Suppressor macrophage treated with lipopolysaccharide for 1 hour (primary cell): ENCODE results near the gene IL20RB.
A peak's percentile ranks its signal among the peaks of the same experiment; 100 is the strongest.
"Not testable (repeated sequence)": the region's sequence is repeated elsewhere in the genome, so short reads cannot be mapped to it uniquely, and the experiment has no call there.

Source experiments
- DNase-seq, 3 donors: peaks; one replicate each; pipeline ENCODE4 v3.0.0-alpha.2; 2020 to 2022

The IL20RB gene

GRCh38 chr3:136947477-136947876 is 10.3 kb upstream of the IL20RB start:
- no peak for DNase-seq

- no peak for DNase-seq
Measured at GRCh38 chr3:136949146-136949545, 8.6 kb upstream of the IL20RB start.

DNA sequence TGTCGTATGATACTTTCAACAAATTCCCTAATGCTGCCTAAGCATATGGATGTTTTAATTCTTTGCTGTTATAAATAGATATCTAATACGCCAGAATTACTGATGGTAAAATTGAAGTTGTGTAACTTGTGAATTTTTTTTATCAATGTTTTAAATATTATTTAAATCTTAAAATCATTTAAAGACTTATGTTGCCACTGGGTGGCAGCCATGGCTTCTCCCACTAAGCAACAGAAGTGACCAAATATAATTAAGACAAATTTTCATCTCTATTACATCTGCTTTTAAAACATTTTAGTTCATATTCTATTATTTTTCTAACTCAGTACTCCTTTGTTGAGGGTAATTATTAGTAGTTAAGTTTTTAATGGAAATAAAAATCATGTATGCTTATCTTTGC is 8.1 kb upstream of the IL20RB start:
- no peak for DNase-seq

GRCh38 chr3:136950623-136951022 is 7.2 kb upstream of the IL20RB start:
- DNase-seq, result peak; percentile 19 to 62 (median 61)

GRCh38 chr3:136952292-136952691 is 5.5 kb upstream of the IL20RB start:
- DNase-seq, result no peak

DNA sequence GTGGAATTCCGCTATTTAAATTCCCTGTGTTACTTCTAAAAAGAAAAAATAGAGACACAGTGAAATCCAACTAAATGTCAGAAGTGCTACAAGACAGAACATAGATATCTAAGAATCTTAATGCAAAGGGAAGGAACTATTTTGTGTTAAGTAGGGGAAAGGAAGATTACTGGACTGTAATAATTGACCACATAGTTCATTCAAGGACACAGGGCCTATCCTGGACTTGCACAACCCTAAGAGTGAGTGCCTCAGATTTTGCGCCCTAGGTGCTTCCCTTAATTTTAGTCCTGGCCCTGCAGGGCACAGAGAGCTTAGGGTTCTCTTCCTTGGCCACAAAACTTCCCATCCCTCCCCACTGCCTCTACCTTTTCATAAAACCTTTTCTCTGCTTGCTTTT is 3.5 kb upstream of the IL20RB start:
- DNase-seq, result peak in 2 of 3 donors; percentile 15 to 27

- no peak for DNase-seq
Measured at GRCh38 chr3:136954980-136955780, 2.6 kb upstream of the IL20RB start.

DNA sequence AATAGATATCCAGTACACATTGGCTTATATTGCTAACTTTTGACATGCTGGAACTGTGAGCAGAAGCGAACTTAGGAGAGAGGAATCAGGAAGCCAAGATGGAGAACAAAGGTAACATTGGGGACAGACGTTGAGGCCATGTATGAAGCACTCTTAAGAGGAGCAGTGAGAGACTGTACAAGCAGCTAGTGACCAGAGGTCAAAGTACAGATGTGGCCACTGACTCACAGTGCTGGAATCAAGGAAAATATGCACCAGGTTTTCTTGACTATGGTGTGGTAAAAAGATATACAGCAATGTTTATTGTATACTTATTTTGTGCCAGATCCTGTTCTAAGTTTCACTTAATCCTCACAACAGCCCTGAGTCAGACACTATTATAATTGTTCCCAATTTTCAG is 2.0 kb upstream of the IL20RB start:
- no peak for DNase-seq

GRCh38 chr3:136956971-136957370 is 812 bp upstream of the IL20RB start:
- no peak for DNase-seq

- no peak for DNase-seq
Measured at GRCh38 chr3:136958939-136959338, 1.2 kb downstream of the IL20RB start.

DNA sequence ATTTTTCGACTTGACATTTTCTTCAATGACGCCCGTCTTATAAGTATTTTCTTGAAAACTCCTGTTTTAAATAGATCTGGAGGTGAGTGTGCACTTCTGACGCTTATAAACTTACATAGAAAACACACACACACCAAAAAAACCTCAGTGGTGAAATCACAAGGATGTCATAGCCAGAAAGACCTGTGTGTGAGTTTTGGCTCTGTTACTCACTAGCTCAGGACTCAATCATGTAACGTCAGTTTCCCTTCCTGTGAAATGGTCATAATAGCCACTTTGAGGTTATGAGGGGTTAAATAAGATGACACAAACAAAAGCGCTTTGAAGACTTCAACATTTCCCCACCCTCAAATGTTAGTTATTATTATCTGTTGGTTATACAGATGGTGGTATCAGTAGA is 1.8 kb downstream of the IL20RB start:
- DNase-seq, result no peak

GRCh38 chr3:136960838-136961836 is 3.4 kb downstream of the IL20RB start:
- peak in 1 of 3 donors; percentile 7 for DNase-seq

- DNase-seq, result no peak
Measured at GRCh38 chr3:136962927-136963326, 5.1 kb downstream of the IL20RB start.

DNA sequence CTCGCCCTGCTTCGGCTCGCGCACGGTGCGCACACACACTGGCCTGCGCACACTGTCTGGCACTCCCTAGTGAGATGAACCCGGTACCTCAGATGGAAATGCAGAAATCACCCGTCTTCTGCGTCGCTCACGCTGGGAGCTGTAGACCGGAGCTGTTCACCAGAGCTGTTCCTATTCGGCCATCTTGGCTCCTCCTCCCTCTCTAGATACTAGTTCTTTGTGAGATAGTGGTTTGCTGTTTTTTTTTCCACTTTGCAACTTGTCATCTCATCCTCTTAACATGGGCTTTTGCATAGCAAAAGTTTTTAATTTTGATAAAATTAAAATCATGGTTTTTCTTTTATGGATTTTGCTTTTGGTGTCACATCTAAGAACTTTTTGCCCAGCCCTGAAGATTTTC is 11.8 kb downstream of the IL20RB start:
- not testable (repeated sequence) for DNase-seq

- DNase-seq, result no peak
Measured at GRCh38 chr3:136973352-136973751, 15.6 kb downstream of the IL20RB start.

DNA sequence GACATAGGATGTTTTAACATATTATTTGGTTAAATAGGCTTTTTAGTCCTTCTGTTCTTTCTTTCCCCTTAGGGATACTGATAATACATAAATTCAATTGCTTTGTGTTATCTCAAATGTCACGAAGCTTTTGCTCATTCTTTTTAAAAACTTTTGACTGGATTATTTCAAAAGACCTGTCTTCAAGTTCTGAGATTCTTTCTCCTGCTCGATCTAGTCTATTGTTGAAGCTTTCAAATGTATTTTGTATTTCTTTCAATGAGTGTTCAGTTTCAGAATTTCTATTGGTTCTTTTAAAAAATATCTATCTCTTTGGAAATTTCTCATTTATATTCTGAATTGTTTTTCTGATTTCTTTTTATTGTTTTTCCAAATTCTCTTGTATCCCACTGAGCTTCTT is 16.9 kb downstream of the IL20RB start:
- DNase-seq, result no peak

DNA sequence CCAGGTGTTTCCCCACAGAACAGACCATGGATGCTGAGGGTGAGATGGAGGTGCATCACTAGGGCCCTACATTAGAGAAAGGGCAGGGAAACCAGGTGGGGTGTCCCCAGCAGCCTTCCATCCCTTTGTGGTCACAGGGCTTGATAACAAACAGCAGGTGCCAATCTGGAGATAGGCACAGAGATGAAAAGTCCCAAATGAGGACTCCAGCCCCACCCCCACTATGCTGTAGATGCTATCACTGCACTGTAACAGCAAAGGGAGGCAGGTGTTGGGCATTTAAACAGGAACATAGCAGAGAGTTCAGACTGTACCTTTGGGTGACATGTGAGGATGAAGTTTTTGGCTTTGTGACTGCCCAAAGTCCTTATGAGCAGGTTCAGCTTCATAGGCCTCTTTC is 21.4 kb downstream of the IL20RB start:
- DNase-seq, result no peak

GRCh38 chr3:136979684-136980083 is 21.9 kb downstream of the IL20RB start:
- no peak for DNase-seq

- DNase-seq, result no peak
Measured at GRCh38 chr3:136982033-136982432, 24.2 kb downstream of the IL20RB start.

DNA sequence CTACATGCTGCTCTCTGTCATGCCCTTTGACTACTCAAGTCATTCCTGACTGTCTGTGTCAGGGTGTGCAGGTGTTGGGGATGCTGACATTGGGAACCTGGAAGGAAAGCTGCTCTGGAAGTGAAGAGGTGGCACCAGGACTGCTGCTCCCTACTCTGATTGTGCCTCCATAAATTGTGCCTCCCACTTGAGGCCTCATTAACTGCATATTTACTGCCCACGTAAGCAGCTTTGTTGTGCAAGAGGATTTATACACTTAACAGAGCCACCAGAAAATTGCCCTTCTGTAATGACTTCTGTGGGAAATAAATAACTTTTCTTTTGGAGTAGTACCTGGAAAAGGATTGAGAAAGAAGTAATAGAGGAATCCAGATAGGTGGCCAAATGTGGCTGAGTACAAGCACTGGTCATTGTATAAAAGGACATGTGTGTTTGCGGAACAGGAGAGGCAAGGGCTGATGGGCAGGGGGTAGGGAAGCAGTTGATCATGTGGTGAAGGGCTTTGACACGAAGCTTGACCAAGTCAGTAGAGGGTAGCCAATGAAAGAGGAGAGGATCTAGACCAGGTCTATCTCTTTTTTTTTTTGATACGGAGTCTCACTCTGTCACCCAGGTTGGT is 24.8 kb downstream of the IL20RB start:
- DNase-seq, result no peak

- DNase-seq, result no peak
Measured at GRCh38 chr3:136984837-136985236, 27.1 kb downstream of the IL20RB start.

GRCh38 chr3:136987398-136987980 is 29.7 kb downstream of the IL20RB start:
- not testable (repeated sequence) for DNase-seq

DNA sequence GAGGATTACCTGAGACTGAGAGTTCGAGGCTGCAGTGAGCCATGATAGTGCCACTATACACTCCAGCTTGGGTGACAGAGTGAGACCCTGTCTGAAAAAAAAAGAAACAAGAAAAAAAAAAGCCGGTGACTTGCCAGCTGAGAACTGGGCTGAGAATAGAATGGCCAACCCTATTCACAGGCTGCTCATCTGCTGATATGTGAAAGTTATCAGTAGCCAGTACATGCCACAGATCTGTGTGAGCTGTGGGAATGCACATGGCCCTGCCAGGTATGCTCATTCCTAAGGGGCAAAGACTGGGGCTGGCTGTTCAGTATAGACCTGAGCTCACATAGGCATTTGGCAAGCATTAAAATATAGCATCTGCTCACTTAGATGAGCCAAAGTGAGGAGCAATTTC is 30.9 kb downstream of the IL20RB start:
- DNase-seq, result no peak
